Upper lobe of right lung (tissue), 1 donor: ENCODE data around the gene SLC35G3. TPM values are rescaled to one million over a fixed set of nuclear protein-coding genes. Genes with fewer than 3 reads are reported as not detected.
"Not testable (repeated sequence)": the region's sequence is repeated elsewhere in the genome, so short reads cannot be mapped to it uniquely, and the experiment has no call there.

Experiments
- ATAC-seq: fragments of 200-7000 bp; cut with Tn5 transposase; one replicate; pipeline ENCODE4 v1.9.1; 2020; ENCODE audit warnings: mild to moderate bottlenecking, moderate library complexity
- DNase-seq: peaks from one replicate; pipeline ENCODE4 v3.0.0-alpha.2; 2020
- H3K27ac ChIP-seq: fragments of 200-600 bp; one replicate; pipeline ENCODE4 v1.8.0; 2022
- H3K27me3 ChIP-seq: fragments of 200-600 bp; one replicate; pipeline ENCODE4 v1.8.0; 2022; ENCODE audit warnings: mild to moderate bottlenecking
- H3K36me3 ChIP-seq: fragments of 200-600 bp; one replicate; pipeline ENCODE4 v1.8.0; 2022
- H3K4me1 ChIP-seq: fragments of 200-600 bp; one replicate; pipeline ENCODE4 v1.8.0; 2022
- H3K4me3 ChIP-seq: fragments of 200-600 bp; one replicate; pipeline ENCODE4 v1.8.0; 2022; ENCODE audit warnings: mild to moderate bottlenecking
- H3K9me3 ChIP-seq: fragments of 200-600 bp; one replicate; pipeline ENCODE4 v1.8.0; 2022
- CTCF ChIP-seq: fragments of 200-600 bp; IDR thresholded peaks from one replicate; pipeline ENCODE4 v1.8.0; 2022; ENCODE audit warnings: antibody characterized with exemption
- intact Hi-C: fragments of 100-400 bp; cut with DNase I; formaldehyde crosslinking; loops from one replicate; pipeline ENCODE4 v1.11.0; 2022
- long read RNA-seq: library from polyadenylated mRNA; unstranded; transcript quantifications from one replicate; pipeline ENCODE4 v2.0.0, GENCODE V29; 2021
- total RNA-seq: library from RNA; stranded (reverse); fragmentation: NEBNext Ultra II Directional; extraction: Animal tissue kit (Norgen Biotek cat#: 25700); gene quantifications from one replicate; pipeline ENCODE4 v1.2.1, GENCODE V29; 2021
- donor health status: DM: no; HTN: yes; CAD: no; lungs with severe emphysema.

The SLC35G3 gene
- not detected for total RNA-seq
- long read RNA-seq, result 0 reads

- ATAC-seq, result peak; percentile 9
- H3K36me3 ChIP-seq, H3K27me3 ChIP-seq, H3K4me1 ChIP-seq, H3K4me3 ChIP-seq, intact Hi-C loops, H3K27ac ChIP-seq, H3K9me3 ChIP-seq, DNase-seq: not testable (repeated sequence)
These were observed at the start of gene SLC35G3 for GRCh38 chr17:35194001-35194400. SLC35G3 (minus strand) TSS chr17:35194393; CDS start chr17:35194307, 86 bp downstream.

GRCh38 chr17:35243561-35244340 lies 49.6 kb upstream of the SLC35G3 start:
- peak; percentile 24 for ATAC-seq
- Histone ChIP-seq H3K36me3 (peaks cover 15% of the 10 kb centered on the region), H3K4me1 (peaks cover 46% of the 10 kb centered on the region), H3K9me3 (no peaks in the 10 kb centered on the region), H3K27me3 (no peaks in the 10 kb centered on the region), H3K27ac (peak overlapping the region; percentile 99), H3K4me3 (peak overlapping the region; percentile 86)
- intact Hi-C loops, result no loop called here
- DNase-seq, result peak; percentile 67
- TF ChIP-seq CTCF, result no peak

- peak; percentile 96 for ATAC-seq
- intact Hi-C loops, result no loop called here
- peaks cover 7% of the 10 kb centered on the region for H3K36me3 ChIP-seq
- H3K27me3 ChIP-seq, result no peaks in the 10 kb centered on the region
- H3K9me3 ChIP-seq, result no peaks in the 10 kb centered on the region
- H3K27ac ChIP-seq, result peak within 1 kb of the TSS; percentile 99
- DNase-seq, result peak; percentile 97
- H3K4me3 ChIP-seq, result peak within 1 kb of the TSS; percentile 86
- H3K4me1 ChIP-seq, result peaks cover 46% of the 10 kb centered on the region
- TF ChIP-seq CTCF, result peak; percentile 7
These were observed 48.8 kb upstream of the SLC35G3 start, which contains the start of gene SLFN5 for GRCh38 chr17:35242805-35243560. SLFN5 (plus strand) TSS chr17:35243072; CDS start chr17:35258691, 15,619 bp downstream.

- Histone ChIP-seq H3K4me1 (peaks cover 41% of the 10 kb centered on the region), H3K27me3 (no peaks in the 10 kb centered on the region), H3K9me3 (no peaks in the 10 kb centered on the region), H3K27ac (peak overlapping the region; percentile 99), H3K36me3 (peaks cover under 1% of the 10 kb centered on the region), H3K4me3 (peak overlapping the region; percentile 86)
- ATAC-seq, result peak; percentile 71
- peak; percentile 89 for DNase-seq
- intact Hi-C loops, result no loop called here
- peak; percentile 39 for TF ChIP-seq CTCF
These were observed 48.1 kb upstream of the SLC35G3 start for GRCh38 chr17:35242158-35242804.

GRCh38 chr17:35241520-35241919 lies 47.3 kb upstream of the SLC35G3 start:
- peak overlapping the region; percentile 86 for H3K4me3 ChIP-seq
- intact Hi-C loops, result no loop called here

More at GRCh38 chr17:35241520-35241919, 47.3 kb upstream of the SLC35G3 start:
- no peaks in the 10 kb centered on the region for H3K36me3 ChIP-seq
- no peak for TF ChIP-seq CTCF
- DNase-seq, result no peak
- ATAC-seq, result no peak
- H3K9me3 ChIP-seq, result no peaks in the 10 kb centered on the region
- no peaks in the 10 kb centered on the region for H3K27me3 ChIP-seq
- peaks cover 33% of the 10 kb centered on the region for H3K4me1 ChIP-seq
- H3K27ac ChIP-seq, result peak overlapping the region; percentile 99
